CD4-positive, alpha-beta T cell (primary cell): ENCODE data around the gene VSIG10L2. TPM values are rescaled to one million over a fixed set of nuclear protein-coding genes. Genes with fewer than 3 reads are reported as not detected.

ENCODE experiments used
- ATAC-seq: fragments of 200-7000 bp; cut with Tn5 transposase; one replicate; pipeline ENCODE4 v1.10.0; 2022; ENCODE audit warnings: mild to moderate bottlenecking; ENCODE audit not compliant: poor library complexity
- CTCF ChIA-PET: fragments of 350-600 bp; sonication (Branson Sonifier 250); formaldehyde crosslinking; loops from one replicate; lab custom pipeline; 2021; ENCODE audit warnings: antibody characterized with exemption, inconsistent platforms; lab: Charles Lee
- POLR2A ChIA-PET: fragments of 350-600 bp; sonication (Branson Sonifier 250); formaldehyde crosslinking; loops from one replicate; lab custom pipeline; 2021; ENCODE audit warnings: antibody characterized with exemption, inconsistent platforms; lab: Charles Lee
- DNase-seq, 14 experiments: peaks; one replicate each; pipeline ENCODE4 v3.0.0-alpha.2; 2013 to 2020; ENCODE audit warnings: mixed read lengths in 2 of 14
- H3K27ac ChIP-seq, 2 donors: one replicate each; pipeline versions ENCODE4 v1.5.1 to v1.7.0; 2013; ENCODE audit warnings: low read length in 2 of 2, low read depth in 1 of 2, mild to moderate bottlenecking in 1 of 2
- H3K27me3 ChIP-seq, 2 experiments: 1 replicate in 1 of 2; 2 replicates in 1 of 2; pipeline versions ENCODE4 v1.6.1 to v1.7.0; 2013; ENCODE audit warnings: low read length in 2 of 2, control low read depth in 1 of 2, mild to moderate bottlenecking in 1 of 2, moderate library complexity in 1 of 2; ENCODE audit not compliant: insufficient read depth in 2 of 2, control insufficient read depth in 1 of 2
- H3K36me3 ChIP-seq: one replicate; pipeline ENCODE4 v1.6.1; 2013; ENCODE audit warnings: low read length, control low read depth; ENCODE audit not compliant: insufficient read depth
- H3K4me1 ChIP-seq: one replicate; pipeline ENCODE4 v1.6.1; 2013; ENCODE audit warnings: low read length, control low read depth; ENCODE audit not compliant: insufficient read depth
- H3K4me3 ChIP-seq: one replicate; pipeline ENCODE4 v1.5.1; 2013; ENCODE audit warnings: mild to moderate bottlenecking, low read length, moderate library complexity
- H3K9me3 ChIP-seq, 2 experiments: 1 replicate in 1 of 2; 2 replicates in 1 of 2; pipeline versions ENCODE4 v1.6.1 to v1.7.0; 2013; ENCODE audit warnings: low read length in 2 of 2, mild to moderate bottlenecking in 2 of 2, control low read depth in 1 of 2, moderate library complexity in 1 of 2; ENCODE audit not compliant: control insufficient read depth in 1 of 2, insufficient read depth in 1 of 2
- H3K27ac Mint-ChIP-seq: one replicate; pipeline ENCODE4 v1.8.0; 2020; ENCODE audit warnings: mixed read lengths
- H3K27me3 Mint-ChIP-seq: one replicate; pipeline ENCODE4 v1.8.0; 2021; ENCODE audit warnings: mixed read lengths
- H3K36me3 Mint-ChIP-seq: one replicate; pipeline ENCODE4 v1.8.0; 2021; ENCODE audit warnings: low read depth, mixed read lengths
- H3K4me1 Mint-ChIP-seq: one replicate; pipeline ENCODE4 v1.8.0; 2021; ENCODE audit warnings: low read depth, mixed read lengths
- H3K4me3 Mint-ChIP-seq: one replicate; pipeline ENCODE4 v1.8.0; 2020; ENCODE audit warnings: mild to moderate bottlenecking, mixed read lengths
- H3K9me3 Mint-ChIP-seq: one replicate; pipeline ENCODE4 v1.8.0; 2020; ENCODE audit warnings: mixed read lengths
- CTCF ChIP-seq: fragments of 200-600 bp; IDR thresholded peaks from one replicate; pipeline ENCODE4 v1.8.0; 2022; ENCODE audit warnings: antibody characterized with exemption, mild to moderate bottlenecking
- intact Hi-C, 2 experiments: fragments of 100-400 bp; cut with DNase I in 1 of 2; cut with micrococcal nuclease in 1 of 2; formaldehyde crosslinking; loops; one replicate each; pipeline versions ENCODE4 v1.15.1 to v1.9.0; 2023 to 2025; cut with DNase I, micrococcal nuclease
- total RNA-seq, 174 experiments: library from RNA in 2 of 174; stranded (reverse) in 2 of 174; gene quantifications; one replicate each; pipeline ENCODE4 v1.2.3 and lab custom pipeline; 2021 to 2026

VSIG10L2 gene
- total RNA-seq, 2 experiments from 2014 or later = not detected

GRCh38 chr11:125952973-125953372 lies 7.1 kb downstream of the VSIG10L2 start:
- Mint-ChIP-seq H3K27me3 (no peaks in the 10 kb centered on the region), H3K9me3 (no peaks in the 10 kb centered on the region), H3K4me1 (peaks cover 6% of the 10 kb centered on the region), H3K4me3 (no peak overlapping the region), H3K36me3 (no peaks in the 10 kb centered on the region), H3K27ac (no peak overlapping the region)
- H3K4me1 ChIP-seq = peaks cover 2% of the 10 kb centered on the region
- no peaks in the 10 kb centered on the region for H3K27me3 ChIP-seq
- intact Hi-C loops = no loop called here
- POLR2A ChIA-PET = no interaction called here
- H3K9me3 ChIP-seq = no peaks in the 10 kb centered on the region
- no peak for DNase-seq
- TF ChIP-seq CTCF = no peak
- no peak overlapping the region for H3K27ac ChIP-seq
- no peaks in the 10 kb centered on the region for H3K36me3 ChIP-seq
- ATAC-seq = no peak
- H3K4me3 ChIP-seq = no peak overlapping the region
- CTCF ChIA-PET = no interaction called here

GRCh38 chr11:125953401-125953935 lies 7.6 kb downstream of the VSIG10L2 start:
- H3K4me3 ChIP-seq = no peak overlapping the region

GRCh38 chr11:125954123-125954944 lies 8.5 kb downstream of the VSIG10L2 start:
- Mint-ChIP-seq H3K27me3 (no peaks in the 10 kb centered on the region), H3K36me3 (no peaks in the 10 kb centered on the region), H3K27ac (no peak overlapping the region), H3K9me3 (no peaks in the 10 kb centered on the region), H3K4me1 (peaks cover 6% of the 10 kb centered on the region), H3K4me3 (no peak overlapping the region)
- Histone ChIP-seq H3K36me3 (no peaks in the 10 kb centered on the region), H3K27me3 (no peaks in the 10 kb centered on the region), H3K9me3 (no peaks in the 10 kb centered on the region), H3K4me1 (peaks cover 3% of the 10 kb centered on the region), H3K27ac (no peak overlapping the region), H3K4me3 (no peak overlapping the region)
- ATAC-seq = no peak
- DNase-seq = no peak
- intact Hi-C loops = no loop called here
- no peak for TF ChIP-seq CTCF
- ChIA-PET POLR2A (no interaction called here), CTCF (no interaction called here)

More at GRCh38 chr11:125953401-125953935, 7.6 kb downstream of the VSIG10L2 start:
- POLR2A ChIA-PET = no interaction called here
- CTCF ChIA-PET = no interaction called here
- H3K36me3 ChIP-seq = no peaks in the 10 kb centered on the region
- ATAC-seq = no peak
- Mint-ChIP-seq H3K36me3 (no peaks in the 10 kb centered on the region), H3K4me1 (peaks cover 6% of the 10 kb centered on the region), H3K27ac (no peak overlapping the region), H3K4me3 (no peak overlapping the region), H3K27me3 (no peaks in the 10 kb centered on the region), H3K9me3 (no peaks in the 10 kb centered on the region)
- no peaks in the 10 kb centered on the region for H3K27me3 ChIP-seq
- H3K9me3 ChIP-seq = no peaks in the 10 kb centered on the region
- no peak for TF ChIP-seq CTCF
- no peak for DNase-seq
- peaks cover 3% of the 10 kb centered on the region for H3K4me1 ChIP-seq
- H3K27ac ChIP-seq = no peak overlapping the region
- intact Hi-C loops = no loop called here
